Activated naive CD4-positive, alpha-beta T cell treated with anti-CD3 and anti-CD28 coated beads, Interleukin-2, amount 50 U/mL, for 24 hours (primary cell): Measurements from ENCODE around the gene PRMT2.
"Not testable (repeated sequence)": the region's sequence is repeated elsewhere in the genome, so short reads cannot be mapped to it uniquely, and the experiment has no call there.

ENCODE experiments used
- H3K27ac Mint-ChIP-seq: one replicate; pipeline ENCODE4 v1.8.0; 2021; ENCODE audit warnings: mild to moderate bottlenecking, mixed read lengths
- H3K27me3 Mint-ChIP-seq: one replicate; pipeline ENCODE4 v1.8.0; 2021; ENCODE audit warnings: mixed read lengths
- H3K36me3 Mint-ChIP-seq: one replicate; pipeline ENCODE4 v1.8.0; 2021; ENCODE audit warnings: mixed read lengths
- H3K4me1 Mint-ChIP-seq: one replicate; pipeline ENCODE4 v1.8.0; 2021; ENCODE audit warnings: mixed read lengths
- H3K4me3 Mint-ChIP-seq: one replicate; pipeline ENCODE4 v1.8.0; 2021; ENCODE audit warnings: mild to moderate bottlenecking, mixed read lengths
- H3K9me3 Mint-ChIP-seq: one replicate; pipeline ENCODE4 v1.8.0; 2021; ENCODE audit warnings: mixed read lengths

PRMT2 gene

GRCh38 chr21:46668381-46668780 is 32.9 kb downstream of the PRMT2 start:
- H3K27ac Mint-ChIP-seq = no peak overlapping the region
- H3K27me3 Mint-ChIP-seq = no peaks in the 10 kb centered on the region
- H3K9me3 Mint-ChIP-seq = no peaks in the 10 kb centered on the region
- H3K36me3 Mint-ChIP-seq = peaks cover 3% of the 10 kb centered on the region
- H3K4me3 Mint-ChIP-seq = peak overlapping the region; percentile 85
- H3K4me1 Mint-ChIP-seq = peaks cover 3% of the 10 kb centered on the region

GRCh38 chr21:46668904-46669303 is 33.4 kb downstream of the PRMT2 start:
- H3K4me3 Mint-ChIP-seq, H3K27ac Mint-ChIP-seq, H3K4me1 Mint-ChIP-seq, H3K27me3 Mint-ChIP-seq, H3K36me3 Mint-ChIP-seq, H3K9me3 Mint-ChIP-seq: not testable (repeated sequence)

- no peak overlapping the region for H3K4me3 Mint-ChIP-seq
Measured at GRCh38 chr21:46674430-46675007, 39.0 kb downstream of the PRMT2 start.

GRCh38 chr21:46675595-46676280 is 40.3 kb downstream of the PRMT2 start:
- Mint-ChIP-seq H3K4me1 (no peaks in the 10 kb centered on the region), H3K9me3 (no peaks in the 10 kb centered on the region), H3K36me3 (no peaks in the 10 kb centered on the region), H3K27ac (no peak overlapping the region), H3K4me3 (no peak overlapping the region), H3K27me3 (no peaks in the 10 kb centered on the region)

More at GRCh38 chr21:46674430-46675007, 39.0 kb downstream of the PRMT2 start:
- no peaks in the 10 kb centered on the region for H3K27me3 Mint-ChIP-seq
- no peaks in the 10 kb centered on the region for H3K4me1 Mint-ChIP-seq
- H3K27ac Mint-ChIP-seq = no peak overlapping the region
- H3K36me3 Mint-ChIP-seq = no peaks in the 10 kb centered on the region
- no peaks in the 10 kb centered on the region for H3K9me3 Mint-ChIP-seq

GRCh38 chr21:46676542-46676941 is 41.1 kb downstream of the PRMT2 start:
- not testable (repeated sequence) for H3K36me3 Mint-ChIP-seq, H3K9me3 Mint-ChIP-seq, H3K4me3 Mint-ChIP-seq, H3K27me3 Mint-ChIP-seq, H3K27ac Mint-ChIP-seq, H3K4me1 Mint-ChIP-seq

- H3K9me3 Mint-ChIP-seq, H3K27me3 Mint-ChIP-seq, H3K36me3 Mint-ChIP-seq, H3K4me1 Mint-ChIP-seq, H3K27ac Mint-ChIP-seq, H3K4me3 Mint-ChIP-seq: not testable (repeated sequence)
Measured at GRCh38 chr21:46681593-46681992, 46.1 kb downstream of the PRMT2 start.

GRCh38 chr21:46698652-46699051 is 63.2 kb downstream of the PRMT2 start:
- H3K36me3 Mint-ChIP-seq, H3K4me3 Mint-ChIP-seq, H3K27me3 Mint-ChIP-seq, H3K27ac Mint-ChIP-seq, H3K4me1 Mint-ChIP-seq, H3K9me3 Mint-ChIP-seq: not testable (repeated sequence)

- H3K4me1 Mint-ChIP-seq, H3K4me3 Mint-ChIP-seq, H3K27ac Mint-ChIP-seq, H3K27me3 Mint-ChIP-seq, H3K9me3 Mint-ChIP-seq, H3K36me3 Mint-ChIP-seq: not testable (repeated sequence)
Measured at GRCh38 chr21:46699104-46699503, 63.6 kb downstream of the PRMT2 start.
